ENCODE data around the gene STK32B.

DNA sequence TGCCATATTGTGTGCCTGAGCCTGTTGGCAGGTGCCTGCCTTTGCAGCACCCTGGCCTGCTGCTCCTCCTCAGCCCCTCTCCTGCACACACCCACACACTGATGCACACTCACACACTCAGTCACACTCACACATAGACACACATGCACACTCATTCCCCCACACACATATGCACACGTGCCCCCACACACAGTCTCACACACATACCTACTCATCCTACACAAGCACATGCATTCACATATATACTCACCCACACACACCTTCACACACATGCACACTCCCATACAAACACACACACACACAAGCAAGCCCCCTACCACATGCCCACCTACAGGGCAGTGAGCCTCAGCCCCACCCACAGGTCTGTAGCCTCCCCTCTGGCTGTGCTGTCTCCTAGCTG, 412.1 kb downstream of the STK32B start:
- TF ChIP-seq ZNF24 (tag by site-specific recombination; IDR thresholded peaks at IDR 0.05), result no peak
- TF ChIP-seq ZNF174 (tag by site-specific recombination; IDR thresholded peaks at IDR 0.05), result no peak
- TF ChIP-seq, protein P1, sequence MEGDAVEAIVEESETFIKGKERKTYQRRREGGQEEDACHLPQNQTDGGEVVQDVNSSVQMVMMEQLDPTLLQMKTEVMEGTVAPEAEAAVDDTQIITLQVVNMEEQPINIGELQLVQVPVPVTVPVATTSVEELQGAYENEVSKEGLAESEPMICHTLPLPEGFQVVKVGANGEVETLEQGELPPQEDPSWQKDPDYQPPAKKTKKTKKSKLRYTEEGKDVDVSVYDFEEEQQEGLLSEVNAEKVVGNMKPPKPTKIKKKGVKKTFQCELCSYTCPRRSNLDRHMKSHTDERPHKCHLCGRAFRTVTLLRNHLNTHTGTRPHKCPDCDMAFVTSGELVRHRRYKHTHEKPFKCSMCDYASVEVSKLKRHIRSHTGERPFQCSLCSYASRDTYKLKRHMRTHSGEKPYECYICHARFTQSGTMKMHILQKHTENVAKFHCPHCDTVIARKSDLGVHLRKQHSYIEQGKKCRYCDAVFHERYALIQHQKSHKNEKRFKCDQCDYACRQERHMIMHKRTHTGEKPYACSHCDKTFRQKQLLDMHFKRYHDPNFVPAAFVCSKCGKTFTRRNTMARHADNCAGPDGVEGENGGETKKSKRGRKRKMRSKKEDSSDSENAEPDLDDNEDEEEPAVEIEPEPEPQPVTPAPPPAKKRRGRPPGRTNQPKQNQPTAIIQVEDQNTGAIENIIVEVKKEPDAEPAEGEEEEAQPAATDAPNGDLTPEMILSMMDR (tag by site-specific recombination; IDR thresholded peaks at IDR 0.05), result no peak
- no peak for TF ChIP-seq ZNF221 (tag by site-specific recombination; IDR thresholded peaks at IDR 0.05; ENCODE audit: borderline replicate concordance)
- no peak for TF ChIP-seq ZNF239 (tag by site-specific recombination; IDR thresholded peaks at IDR 0.05)
- no peak for TF ChIP-seq GLI4 (tag by site-specific recombination; IDR thresholded peaks at IDR 0.05)

All from HEK293 (cell line).